HG02678 (cell line): ENCODE measurements around the gene KCND1.

Experiments used
- ATAC-seq: cut with Tn5 transposase; IDR thresholded peaks from one replicate; pipeline ENCODE4 v1.9.1; 2021; ENCODE audit warnings: mild to moderate bottlenecking, moderate library complexity; ENCODE audit not compliant: unreplicated experiment

Gene KCND1

DNA sequence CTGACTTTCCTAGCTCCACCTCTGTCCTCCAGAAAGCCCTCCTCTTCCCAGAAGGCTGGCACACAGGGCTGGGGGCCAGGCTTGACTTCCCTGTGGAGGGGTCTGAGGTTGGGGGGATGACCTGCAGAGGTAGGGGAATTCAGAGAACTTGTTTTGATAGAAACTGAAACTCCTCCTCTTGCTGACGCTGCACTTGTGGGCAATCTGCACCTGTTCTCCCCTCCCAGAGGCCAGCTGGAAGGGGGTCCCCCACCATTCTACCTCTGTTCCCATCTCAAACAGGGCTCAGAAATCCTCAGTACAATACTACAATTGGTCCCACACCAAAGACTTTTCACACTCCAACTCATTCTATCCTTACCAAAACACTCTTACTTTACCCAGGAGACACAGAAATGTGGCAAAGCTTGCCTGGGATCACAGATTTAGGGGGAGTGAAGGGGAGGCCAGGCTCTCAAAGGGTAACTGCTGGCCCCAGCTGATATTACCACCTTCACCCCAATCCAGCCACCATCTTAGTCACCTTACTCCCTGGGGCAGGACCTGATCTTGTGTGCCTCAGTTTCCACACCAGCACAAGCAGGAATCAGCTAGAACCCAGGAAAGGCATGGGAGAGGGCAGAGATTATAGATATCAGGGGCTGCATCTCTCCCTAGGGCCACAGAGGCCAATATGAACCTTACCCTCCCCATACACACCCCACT is 32.8 kb downstream of the KCND1 start:
- peak; percentile 40 for ATAC-seq

DNA sequence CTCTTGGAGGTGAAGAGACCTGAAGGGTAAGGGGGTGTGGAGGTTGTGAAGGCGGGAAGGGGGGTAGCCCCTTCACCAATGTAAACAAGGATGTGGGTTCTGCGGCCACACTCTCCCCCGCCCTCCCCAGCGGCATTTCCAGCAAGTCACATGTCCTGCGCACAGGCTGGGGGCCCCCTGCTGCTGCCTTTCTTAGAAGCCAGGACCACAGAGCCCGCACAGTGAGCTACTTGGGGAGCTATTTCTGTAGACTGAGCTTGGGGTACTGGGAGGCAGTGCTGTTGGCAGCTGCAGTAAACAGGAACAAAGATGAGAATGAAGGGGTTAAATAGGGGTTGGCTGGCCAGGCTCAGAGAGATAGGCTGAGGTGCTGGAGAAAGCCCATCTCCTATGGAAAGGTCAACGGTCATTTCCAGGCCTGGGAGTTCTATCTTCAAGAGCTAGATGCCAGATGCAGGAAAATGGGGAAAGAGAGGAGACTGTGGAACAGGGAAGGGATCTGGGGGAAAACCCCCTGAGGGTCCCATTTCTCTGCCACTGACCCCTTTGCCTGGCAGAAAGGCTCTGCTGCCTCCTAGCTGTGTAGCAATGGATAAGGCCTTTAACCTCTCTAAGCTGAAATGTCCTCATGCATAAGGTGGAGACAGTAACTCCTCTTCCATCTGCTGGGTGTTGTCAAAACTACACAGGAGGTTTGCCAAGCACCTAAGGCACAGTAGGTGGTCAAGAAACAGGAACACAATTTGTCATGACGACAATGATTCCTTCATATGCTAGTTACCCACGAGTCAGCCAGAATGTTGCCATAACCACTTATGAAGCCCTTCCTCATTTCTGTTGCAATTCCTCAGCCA is 34.4 kb downstream of the KCND1 start:
- peak; percentile 66 for ATAC-seq

DNA sequence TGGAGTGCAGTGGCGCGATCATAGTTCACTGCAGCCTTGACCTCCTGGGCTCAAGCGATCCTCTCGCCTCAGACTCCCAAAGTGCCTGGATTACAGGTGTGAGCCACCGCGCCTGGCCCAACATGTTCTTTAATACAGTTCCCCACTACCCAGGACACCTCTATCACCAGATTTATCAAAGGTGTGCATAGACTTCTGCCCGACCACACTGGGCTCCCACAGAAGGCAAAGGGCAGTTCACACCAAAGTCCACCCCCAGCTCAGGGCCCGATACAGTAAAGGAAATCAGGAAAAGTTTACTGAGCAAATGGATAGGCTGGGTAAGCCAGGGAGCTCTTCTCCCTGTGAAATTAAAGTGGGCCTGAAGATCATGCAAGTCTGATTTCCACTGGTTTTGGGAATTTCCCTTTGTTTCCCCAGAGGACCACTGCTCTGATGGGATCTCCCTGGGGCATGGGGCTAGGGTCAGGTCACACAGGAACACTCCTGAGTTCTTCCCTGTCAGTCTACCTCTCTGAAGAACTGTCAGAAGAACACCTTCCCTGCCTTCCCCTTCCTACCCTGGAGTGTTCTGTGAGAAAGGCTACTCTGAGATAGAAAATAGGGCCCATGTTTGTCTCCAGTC is 35.1 kb downstream of the KCND1 start:
- no peak for ATAC-seq

DNA sequence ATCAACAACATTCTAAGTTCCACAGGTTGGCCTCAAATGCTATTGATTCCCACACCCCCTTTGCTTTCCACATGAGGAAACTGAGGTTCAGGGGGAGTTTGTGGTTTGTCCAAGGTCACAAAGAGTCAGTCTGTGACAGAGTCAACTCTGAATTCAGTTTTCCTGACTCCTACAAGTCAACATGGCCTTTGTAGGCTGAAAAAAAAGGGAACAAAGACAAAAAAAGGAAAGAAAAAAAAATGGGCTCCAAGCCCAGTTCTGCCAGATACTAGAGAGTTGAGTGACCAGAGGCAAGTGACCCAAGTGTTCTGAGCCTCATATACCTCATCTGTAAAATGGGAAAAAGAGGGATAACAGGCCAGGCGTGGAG is 36.4 kb downstream of the KCND1 start:
- no peak for ATAC-seq

DNA sequence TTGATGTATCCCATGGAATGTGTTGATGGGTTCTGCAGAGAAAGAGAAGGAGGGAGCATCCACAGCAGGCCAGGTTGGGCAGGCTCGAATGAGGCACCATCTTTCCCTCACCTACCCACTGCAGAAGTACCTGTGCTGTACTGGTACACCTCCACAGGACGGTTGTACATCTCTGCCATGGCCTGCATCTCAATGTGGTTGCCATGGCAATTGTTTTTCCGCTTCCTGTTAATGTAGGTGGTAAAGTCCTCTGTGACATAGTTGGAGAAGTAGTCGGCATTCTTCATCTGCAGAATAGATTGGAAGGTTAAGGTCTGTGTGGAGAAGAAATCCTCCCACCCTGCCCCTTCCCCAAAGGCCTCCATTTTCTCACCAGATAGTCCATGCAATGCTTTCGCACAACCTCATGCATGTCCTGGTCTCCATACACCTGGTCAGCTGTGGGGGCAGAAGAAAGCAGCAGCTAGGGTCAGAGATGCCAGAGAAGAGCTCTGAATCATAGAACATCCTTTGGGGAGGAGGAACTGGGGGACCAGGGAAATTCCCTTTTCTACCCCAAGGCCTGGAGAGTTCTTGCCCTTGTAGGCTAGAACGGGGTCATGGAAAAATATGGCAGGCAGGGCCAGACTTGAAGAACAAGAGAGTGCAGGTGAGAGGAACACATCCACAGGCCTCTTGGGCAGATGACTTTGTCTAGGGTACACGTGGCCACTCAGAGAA is 36.9 kb downstream of the KCND1 start:
- ATAC-seq: no peak

DNA sequence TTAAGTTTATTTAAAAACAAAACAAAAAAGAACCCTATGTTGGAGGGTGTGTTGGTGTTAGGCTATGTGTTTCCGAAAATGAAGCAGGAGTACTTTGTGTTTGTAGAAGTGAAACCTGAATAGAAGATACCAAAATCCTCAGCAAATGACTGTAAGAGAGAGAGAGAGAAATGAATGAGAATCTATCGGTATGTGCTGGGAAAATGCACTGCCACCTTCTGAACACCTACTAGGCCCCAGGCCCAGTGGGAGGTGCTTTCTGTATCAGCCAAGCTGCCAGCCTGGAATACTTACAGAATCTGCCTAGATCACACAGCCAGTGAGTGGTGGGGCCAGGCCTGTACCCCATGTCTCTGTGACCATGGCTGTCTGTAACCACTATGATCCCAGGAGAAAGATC is 37.9 kb downstream of the KCND1 start:
- no peak for ATAC-seq

DNA sequence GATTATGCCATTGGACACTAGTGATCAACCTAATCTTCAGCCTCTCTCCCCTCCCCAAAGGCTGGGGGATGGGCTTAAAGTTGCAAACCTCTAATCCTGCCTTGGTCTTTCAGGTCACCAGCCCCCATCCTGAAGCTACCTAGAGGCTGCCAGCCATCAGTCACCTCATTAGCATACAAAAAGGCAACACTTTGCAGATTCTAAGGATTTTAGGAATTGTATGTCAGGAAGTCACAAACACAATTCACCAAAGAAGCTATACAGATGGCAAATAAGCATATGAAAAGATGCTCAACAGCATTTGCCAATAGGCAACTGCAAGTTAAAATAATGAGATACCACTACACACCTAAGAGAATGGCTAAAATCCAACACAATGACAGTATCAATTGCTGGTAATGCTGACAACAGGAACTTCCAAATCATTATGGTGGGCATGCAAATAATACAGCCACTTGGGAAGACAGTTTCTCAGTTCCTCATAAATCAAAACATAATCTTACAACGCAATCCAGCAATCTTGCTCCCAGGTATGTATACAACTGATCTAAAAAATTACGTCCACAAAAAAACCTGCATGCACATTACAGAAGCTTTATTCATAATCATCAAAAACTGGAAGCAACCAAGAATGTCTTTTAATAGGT is 43.8 kb downstream of the KCND1 start:
- ATAC-seq: no peak

DNA sequence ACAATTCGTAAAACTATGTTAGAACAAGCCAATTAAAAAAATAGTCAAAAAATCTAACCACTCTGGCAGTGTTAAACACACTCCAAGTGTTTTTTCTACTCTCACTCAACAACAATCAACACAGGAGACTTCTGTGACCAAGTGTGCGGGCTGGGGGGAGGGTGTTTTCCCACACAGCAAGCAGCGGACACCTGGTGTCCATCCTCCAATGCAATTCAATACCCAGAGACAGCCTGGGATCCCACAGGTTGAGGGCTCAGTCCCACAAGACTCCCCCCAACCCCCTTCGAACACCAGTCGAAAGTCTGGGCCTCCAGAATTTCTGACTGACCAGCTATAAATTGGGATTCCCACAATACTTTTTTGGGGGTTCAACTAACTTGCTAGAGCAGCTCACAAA is 44.5 kb downstream of the KCND1 start:
- ATAC-seq: no peak

DNA sequence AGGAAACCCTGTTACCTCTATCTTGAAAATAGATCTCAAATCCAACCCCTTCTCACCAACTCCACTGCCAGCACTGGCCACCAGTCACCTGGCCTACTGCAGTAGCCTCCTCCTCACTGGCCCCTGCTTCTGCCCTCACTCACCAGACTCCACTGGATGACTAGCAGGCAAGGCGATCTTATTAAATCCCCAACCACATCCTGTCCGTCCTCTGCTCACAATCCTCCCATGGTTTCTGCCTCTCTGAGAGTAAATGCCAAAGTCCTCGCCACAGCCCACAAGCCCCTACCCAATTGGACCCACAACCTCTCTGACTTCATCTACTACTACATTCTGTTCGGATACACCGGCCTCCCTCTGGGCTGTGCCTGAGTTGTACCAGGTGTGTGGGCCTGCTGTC is 47.4 kb downstream of the KCND1 start:
- no peak for ATAC-seq

DNA sequence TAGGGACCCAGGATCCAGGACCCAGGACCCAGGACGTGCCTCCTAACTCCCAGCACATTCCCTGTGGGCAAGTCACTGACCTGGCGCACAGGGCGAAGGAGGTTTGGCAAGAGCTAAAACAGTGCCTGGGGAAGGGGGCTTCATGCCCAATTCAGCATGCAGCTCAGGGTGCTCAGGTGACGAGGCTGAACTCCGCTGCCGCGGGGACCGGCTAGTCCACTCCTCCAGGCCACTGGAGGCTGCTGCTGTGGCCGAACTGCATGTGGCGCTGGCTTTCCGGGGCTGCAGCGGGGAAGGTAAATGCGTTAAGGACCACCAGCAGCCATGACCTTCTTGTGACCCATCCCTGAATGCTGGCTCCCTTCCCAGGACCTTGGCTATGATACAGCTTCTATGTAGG is 47.9 kb downstream of the KCND1 start:
- ATAC-seq: no peak

DNA sequence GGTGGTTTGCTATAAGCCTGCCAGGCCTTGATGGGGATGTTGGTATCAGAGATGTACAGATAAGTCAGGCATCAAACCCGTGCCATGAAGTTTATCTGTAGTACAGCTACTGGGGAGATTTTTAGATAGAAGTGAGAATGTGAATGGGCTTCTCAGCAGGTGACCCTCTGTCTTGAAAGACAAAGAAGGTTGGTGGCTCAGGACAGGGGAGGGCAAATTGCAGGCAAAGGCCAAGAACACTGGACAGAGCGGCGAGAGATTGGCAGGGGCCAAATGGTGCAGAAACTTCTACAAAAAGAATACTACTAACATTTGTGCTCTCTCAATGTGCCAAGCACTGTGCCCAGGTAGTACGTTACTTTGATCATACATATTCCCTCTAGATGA is 50.9 kb downstream of the KCND1 start:
- no peak for ATAC-seq

DNA sequence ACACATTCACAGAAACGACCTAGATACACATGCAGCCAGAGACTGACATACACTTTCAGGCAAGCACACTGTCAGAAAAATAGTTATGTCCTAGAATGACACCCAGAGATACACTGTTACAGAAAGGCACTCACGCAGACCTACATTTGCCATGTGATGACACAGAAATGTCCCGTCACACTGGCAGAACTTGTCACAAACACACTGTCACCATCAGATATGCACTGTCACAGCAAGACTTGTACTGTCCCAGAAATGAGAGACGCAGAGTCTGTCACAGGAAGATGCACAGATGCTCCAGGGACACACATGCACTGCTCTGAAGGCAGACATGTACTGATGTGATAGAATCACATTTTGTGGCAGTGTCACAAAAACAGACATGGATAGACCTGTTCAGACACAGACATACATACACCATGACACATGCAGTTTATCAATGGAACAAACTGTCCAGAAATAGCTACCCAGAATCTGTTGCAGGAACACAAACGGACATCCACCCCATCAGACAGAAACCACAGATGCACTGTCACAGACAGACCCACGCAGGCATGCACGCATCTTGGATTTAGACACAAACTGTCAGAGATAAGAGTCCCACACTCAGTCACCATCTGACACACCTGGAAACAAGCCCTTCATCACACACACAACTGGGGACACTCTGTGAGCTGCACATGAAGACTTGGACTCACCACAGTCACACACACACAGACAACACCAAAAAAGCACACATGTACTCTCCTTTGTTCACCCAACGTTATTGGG is 51.5 kb downstream of the KCND1 start:
- ATAC-seq: no peak

DNA sequence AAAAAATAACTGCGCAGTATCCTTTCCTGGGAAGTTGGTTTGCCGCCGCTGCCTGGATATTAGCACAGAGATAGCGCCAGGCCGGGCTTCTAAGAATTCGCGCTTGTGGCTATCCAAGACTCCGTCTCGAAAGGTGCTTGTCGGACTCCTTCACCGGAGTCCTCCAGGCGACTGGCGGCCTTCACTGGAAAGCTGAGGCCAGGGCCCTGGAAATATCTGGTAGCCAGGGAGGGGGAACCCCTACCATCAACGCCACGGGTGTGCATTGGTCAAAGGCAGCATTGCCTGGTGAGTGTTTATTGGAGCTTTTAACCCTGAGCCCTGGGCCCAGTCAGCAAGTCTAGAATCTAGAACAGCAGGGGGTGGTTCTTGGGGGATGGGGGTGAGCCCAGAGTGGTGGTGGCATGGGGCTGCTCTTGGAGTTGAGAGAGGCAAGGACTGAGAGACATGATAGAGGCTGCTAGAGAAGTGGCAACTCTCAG is 52.2 kb downstream of the KCND1 start:
- ATAC-seq: peak; percentile 18

DNA sequence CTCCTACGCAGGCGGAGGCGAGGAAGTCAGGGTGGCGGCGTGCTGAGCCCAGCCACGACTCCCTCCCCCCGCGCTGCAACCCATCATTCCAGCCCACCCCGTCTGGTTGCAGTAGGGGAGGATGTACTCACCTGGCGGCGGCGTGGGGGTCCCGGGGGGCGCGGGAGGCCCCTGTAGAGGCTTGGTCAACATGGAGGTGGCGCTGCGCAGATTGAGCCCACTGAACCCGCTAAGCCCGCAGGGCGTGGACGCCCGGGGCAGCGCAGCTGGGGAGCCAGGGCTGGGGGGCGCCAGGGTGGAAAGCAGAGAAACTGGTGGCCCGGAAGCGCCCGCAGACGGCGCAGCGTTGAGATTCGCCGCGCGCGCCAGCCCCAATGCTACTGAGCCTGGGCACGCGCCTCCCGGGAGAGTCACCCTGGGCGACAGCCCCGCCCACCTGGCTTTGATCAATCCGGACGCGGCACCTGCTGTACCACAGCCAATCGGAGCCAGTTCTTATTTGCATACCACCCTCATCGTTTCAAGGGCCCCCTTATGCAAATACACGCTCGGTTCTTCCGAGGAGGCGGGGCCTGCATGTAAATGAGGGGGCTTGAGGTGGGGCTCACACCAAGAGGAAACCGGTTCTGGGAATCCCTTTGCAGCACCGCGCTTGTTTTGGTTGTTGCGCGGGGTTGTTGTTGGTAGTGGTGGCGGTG is 52.9 kb downstream of the KCND1 start, which contains the start of gene PIM2:
Gene PIM2, minus strand, starts transcription at position 382 of the 698 bp plus-strand sequence. Its CDS starts 190 bp downstream, at position 192.
- peak; percentile 85 for ATAC-seq

DNA sequence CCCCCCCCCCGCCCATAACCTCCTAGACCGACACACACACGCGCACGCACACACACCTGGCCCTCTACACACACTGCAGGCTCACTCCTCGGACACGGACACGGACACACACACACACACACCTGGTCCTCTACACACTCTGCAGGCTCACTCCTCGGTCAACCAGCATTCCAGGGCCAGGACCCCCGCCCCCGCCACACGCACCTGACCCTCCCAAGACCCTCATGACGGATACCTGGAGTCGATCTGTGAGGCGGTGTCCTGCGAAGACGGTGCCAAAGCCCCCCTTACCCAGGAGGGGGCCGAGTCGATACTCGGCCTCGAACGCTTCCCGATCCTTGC is 53.4 kb downstream of the KCND1 start:
- ATAC-seq: no peak

DNA sequence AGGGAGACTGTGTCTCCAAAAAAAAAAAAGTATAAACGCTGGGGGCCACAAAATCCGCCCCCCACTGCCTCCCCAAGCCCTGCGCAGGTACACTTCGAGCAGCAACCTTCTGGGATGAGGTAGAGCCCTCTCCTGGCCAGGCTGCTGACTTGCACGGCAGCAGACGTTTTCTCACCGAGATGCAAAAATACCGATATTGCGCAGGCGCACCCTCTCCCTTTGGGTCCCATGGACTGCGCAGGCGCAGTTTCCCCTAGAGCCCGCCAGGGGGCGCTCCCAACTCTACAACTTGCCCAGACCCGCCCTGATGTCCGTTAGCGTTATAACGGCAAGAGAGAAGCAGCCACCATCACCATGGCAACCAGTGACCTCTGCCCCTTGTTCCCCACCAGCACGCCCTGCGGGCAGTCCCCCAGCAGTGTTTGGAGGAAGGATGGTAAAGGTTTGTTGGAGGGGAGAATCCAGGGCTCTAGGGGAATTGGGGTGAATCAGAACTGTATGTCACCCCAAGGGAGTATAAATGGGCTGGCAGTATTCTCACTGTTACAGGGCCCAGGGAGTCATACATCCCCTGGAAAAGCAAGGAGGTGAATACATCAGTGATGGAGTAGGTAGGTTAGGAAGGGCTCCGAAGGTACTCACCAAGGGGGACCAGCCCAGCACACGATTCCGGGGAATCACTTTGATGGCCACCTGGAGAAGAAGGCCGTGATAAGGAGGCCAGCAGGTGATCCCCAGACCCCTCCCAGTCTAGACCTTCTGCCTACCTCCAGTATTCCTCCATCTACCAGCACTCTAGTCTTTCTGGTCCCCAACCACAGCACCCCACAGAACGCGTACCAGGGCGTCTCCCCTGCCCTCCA is 54.3 kb downstream of the KCND1 start:
- ATAC-seq: peak; percentile 34

DNA sequence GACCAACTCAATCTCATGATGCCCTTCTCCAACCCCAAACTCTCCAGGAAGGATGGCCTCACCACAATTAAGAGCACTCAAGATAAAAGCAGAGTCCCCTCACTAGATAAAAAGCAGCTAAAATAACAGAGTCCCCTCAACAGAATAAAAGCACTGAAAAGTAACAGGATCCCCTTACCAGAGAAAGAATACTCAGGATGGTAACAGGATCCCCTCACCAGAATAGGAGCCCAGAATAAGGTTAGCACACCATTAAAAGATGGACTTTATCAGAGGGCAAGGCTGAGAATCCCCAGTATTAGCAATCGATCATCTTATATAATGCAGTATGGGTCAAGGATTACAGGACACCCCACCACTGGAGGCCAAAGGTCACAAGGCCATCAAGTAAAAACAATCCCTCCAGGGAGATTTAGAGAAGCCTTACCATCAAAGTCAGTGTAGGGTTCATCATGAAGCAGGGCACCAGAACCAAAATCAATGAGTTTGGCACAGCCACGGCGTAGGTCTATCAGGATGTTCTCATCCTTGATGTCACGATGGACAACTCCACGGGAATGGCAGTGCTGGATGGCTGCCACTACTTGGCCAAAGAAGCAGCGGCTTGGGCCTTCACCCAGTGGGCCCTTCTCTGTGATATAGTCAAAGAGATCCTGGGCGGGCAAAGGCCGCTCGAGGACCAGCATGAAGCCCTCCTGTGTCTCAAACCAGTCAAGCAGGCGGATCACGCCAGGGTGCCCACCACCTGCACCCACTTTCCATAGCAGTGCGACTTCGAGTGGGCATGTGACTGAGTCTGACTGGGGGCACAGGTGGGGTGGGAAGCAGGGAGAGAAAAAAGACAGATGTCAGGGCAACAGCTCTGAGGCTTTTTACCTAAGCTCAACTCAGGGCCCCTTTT is 56.8 kb downstream of the KCND1 start:
- ATAC-seq: no peak
